Prostate gland (tissue), 2 donors: ENCODE data around the gene FIBP. TPM values are rescaled to one million over a fixed set of nuclear protein-coding genes. Genes with fewer than 3 reads are reported as not detected.

Experiments used
- DNase-seq: peaks from one replicate; pipeline ENCODE4 v3.0.0-alpha.2; 2019; ENCODE audit warnings: low spot score
- H3K27ac ChIP-seq, 2 donors: fragments of 200-600 bp; sonication (generic); 2 replicates each; pipeline ENCODE4 v1.5.1; 2017 to 2019
- H3K27me3 ChIP-seq: fragments of 200-600 bp; sonication (generic); replicated peaks from 2 replicates; pipeline ENCODE4 v1.5.1; 2019; ENCODE audit not compliant: insufficient read depth
- H3K36me3 ChIP-seq, 2 donors: fragments of 200-600 bp; sonication (generic); 1 replicate in 1 of 2; 2 replicates in 1 of 2; pipeline versions ENCODE4 v1.5.1 to v1.8.1; 2017 to 2019
- H3K4me1 ChIP-seq: fragments of 200-600 bp; sonication (generic); replicated peaks from 2 replicates; pipeline ENCODE4 v1.5.1; 2019
- H3K4me3 ChIP-seq, 2 donors: fragments of 200-600 bp; sonication (generic); 2 replicates each; pipeline ENCODE4 v1.5.1; 2017 to 2019
- H3K9me3 ChIP-seq: fragments of 200-600 bp; sonication (generic); 2 replicates; pipeline ENCODE4 v1.5.1; 2017
- POLR2A ChIP-seq: fragments of 450-650 bp; IDR thresholded peaks from one replicate; pipeline ENCODE4 v1.6.1; 2016; ENCODE audit warnings: antibody characterized with exemption, mild to moderate bottlenecking
- POLR2AphosphoS5 ChIP-seq: sonication (generic); formaldehyde crosslinking; IDR thresholded peaks from one replicate; pipeline ENCODE4 v1.6.1; 2017; ENCODE audit warnings: antibody characterized with exemption
- WGBS: methylation state at CpG from one replicate; pipeline ENCODE4 v1.1.5; 2018; 5-methylcytosine and 5-hydroxymethylcytosine counted together
- intact Hi-C: fragments of 100-400 bp; cut with DNase I; formaldehyde crosslinking; loops from one replicate; pipeline ENCODE4 v1.14.2; 2022
- total RNA-seq, 2 donors: library from RNA; depleted of rRNA; stranded (reverse); fragments of >200 nt; gene quantifications; one replicate each; pipeline ENCODE4 v1.1.0, GENCODE V29; 2016
- TF ChIP-seq, protein P1 (sequence below), 4 experiments: fragments of 200-600 bp in 2 of 4; fragments of 450-650 bp in 2 of 4; sonication (generic) in 2 of 4; IDR thresholded peaks; 1 replicate in 3 of 4; 2 replicates in 1 of 4; pipeline ENCODE4 v1.5.1; 2016 to 2019; ENCODE audit warnings: antibody characterized with exemption in 4 of 4, mild to moderate bottlenecking in 2 of 4, moderate library complexity in 2 of 4

The FIBP gene
- total RNA-seq, 2 donors from 2014 or later, result 87.7 to 151 TPM

GRCh38 chr11:65885808-65886536 is 2.3 kb downstream of the FIBP start:
- no peaks in the 10 kb centered on the region for H3K27me3 ChIP-seq
- H3K36me3 ChIP-seq, result no peaks in the 10 kb centered on the region
- DNase-seq, result no peak
- TF ChIP-seq POLR2AphosphoS5 (no peak), POLR2A (no peak)
- TF ChIP-seq, protein P1, sequence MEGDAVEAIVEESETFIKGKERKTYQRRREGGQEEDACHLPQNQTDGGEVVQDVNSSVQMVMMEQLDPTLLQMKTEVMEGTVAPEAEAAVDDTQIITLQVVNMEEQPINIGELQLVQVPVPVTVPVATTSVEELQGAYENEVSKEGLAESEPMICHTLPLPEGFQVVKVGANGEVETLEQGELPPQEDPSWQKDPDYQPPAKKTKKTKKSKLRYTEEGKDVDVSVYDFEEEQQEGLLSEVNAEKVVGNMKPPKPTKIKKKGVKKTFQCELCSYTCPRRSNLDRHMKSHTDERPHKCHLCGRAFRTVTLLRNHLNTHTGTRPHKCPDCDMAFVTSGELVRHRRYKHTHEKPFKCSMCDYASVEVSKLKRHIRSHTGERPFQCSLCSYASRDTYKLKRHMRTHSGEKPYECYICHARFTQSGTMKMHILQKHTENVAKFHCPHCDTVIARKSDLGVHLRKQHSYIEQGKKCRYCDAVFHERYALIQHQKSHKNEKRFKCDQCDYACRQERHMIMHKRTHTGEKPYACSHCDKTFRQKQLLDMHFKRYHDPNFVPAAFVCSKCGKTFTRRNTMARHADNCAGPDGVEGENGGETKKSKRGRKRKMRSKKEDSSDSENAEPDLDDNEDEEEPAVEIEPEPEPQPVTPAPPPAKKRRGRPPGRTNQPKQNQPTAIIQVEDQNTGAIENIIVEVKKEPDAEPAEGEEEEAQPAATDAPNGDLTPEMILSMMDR (IDR thresholded peaks at IDR 0.05), result no peak
- intact Hi-C loops, result loop anchor here (2.0 kb wide), 1 partner anchor 103 kb away; no protein-coding TSS in a partner anchor
- no peak overlapping the region for H3K4me3 ChIP-seq
- H3K27ac ChIP-seq, result no peak overlapping the region
- peaks cover 7% of the 10 kb centered on the region for H3K4me1 ChIP-seq
- 91% methylated on average over 12 of the region's 12 CpGs for WGBS
- H3K9me3 ChIP-seq, result no peaks in the 10 kb centered on the region

DNA sequence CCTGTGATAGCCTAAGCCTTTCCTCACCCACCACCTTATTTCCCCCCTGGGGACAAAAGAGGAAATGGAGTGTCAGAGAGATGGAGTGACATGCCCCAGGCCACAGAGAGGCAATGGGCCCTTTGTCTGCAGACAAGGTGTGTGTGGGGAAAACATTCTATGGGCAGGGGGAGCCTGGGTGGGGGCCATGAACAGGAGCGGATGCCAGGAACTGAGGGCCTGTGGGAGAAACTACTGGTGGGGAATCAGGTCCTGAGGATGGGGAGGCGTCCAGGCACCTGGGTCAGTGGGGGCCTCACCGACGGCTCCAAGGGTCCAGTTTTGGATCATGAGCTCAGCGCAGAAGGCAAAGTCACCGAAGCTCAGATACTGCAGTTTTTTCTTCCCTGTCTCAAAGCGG is 3.0 kb downstream of the FIBP start:
- Histone ChIP-seq H3K4me1 (peaks cover 7% of the 10 kb centered on the region), H3K36me3 (no peaks in the 10 kb centered on the region), H3K27me3 (no peaks in the 10 kb centered on the region), H3K27ac (no peak overlapping the region), H3K9me3 (no peaks in the 10 kb centered on the region), H3K4me3 (no peak overlapping the region)
- TF ChIP-seq, protein P1 (IDR thresholded peaks at IDR 0.05), result no peak
- TF ChIP-seq POLR2A, result no peak
- intact Hi-C loops, result loop anchor here (2.0 kb wide), 1 partner anchor 104 kb away; no protein-coding TSS in a partner anchor
- DNase-seq, result no peak
- 93% methylated on average over 7 of the region's 7 CpGs for WGBS

GRCh38 chr11:65884716-65885092 is 3.6 kb downstream of the FIBP start:
- 29% methylated on average over 9 of the region's 9 CpGs for WGBS
- Histone ChIP-seq H3K27ac (no peak overlapping the region), H3K27me3 (no peaks in the 10 kb centered on the region), H3K9me3 (no peaks in the 10 kb centered on the region), H3K36me3 (no peaks in the 10 kb centered on the region), H3K4me1 (peaks cover 7% of the 10 kb centered on the region), H3K4me3 (no peak overlapping the region)
- TF ChIP-seq POLR2A (no peak), POLR2AphosphoS5 (peak; percentile 85)
- TF ChIP-seq, protein P1 (IDR thresholded peaks at IDR 0.05), result peak; percentile 98 to 99 (median 99)
- intact Hi-C loops, result loop anchor here (2.0 kb wide), 1 partner anchor 104 kb away; no protein-coding TSS in a partner anchor
- DNase-seq, result peak; percentile 62

- no peaks in the 10 kb centered on the region for H3K27me3 ChIP-seq
- no peak for TF ChIP-seq POLR2AphosphoS5
- TF ChIP-seq, protein P1 (IDR thresholded peaks at IDR 0.05), result no peak
- intact Hi-C loops, result loop anchor here (2.0 kb wide), 1 partner anchor 105 kb away; no protein-coding TSS in a partner anchor
- no peaks in the 10 kb centered on the region for H3K36me3 ChIP-seq
- H3K27ac ChIP-seq, result no peak overlapping the region
- peaks cover 7% of the 10 kb centered on the region for H3K4me1 ChIP-seq
- no peaks in the 10 kb centered on the region for H3K9me3 ChIP-seq
- 77% methylated on average over 28 of the region's 28 CpGs for WGBS
- DNase-seq, result no peak
- no peak overlapping the region for H3K4me3 ChIP-seq
These were observed 4.2 kb downstream of the FIBP start for GRCh38 chr11:65883786-65884715.
